Effector memory CD4-positive, alpha-beta T cell (primary cell): ENCODE data around the gene EMP3.
"Not testable (repeated sequence)": the region's sequence is repeated elsewhere in the genome, so short reads cannot be mapped to it uniquely, and the experiment has no call there.

ENCODE experiments used
- DNase-seq, 3 donors: peaks; one replicate each; pipeline ENCODE4 v3.0.0-alpha.2; 2020
- H3K27ac ChIP-seq: 2 replicates; pipeline ENCODE4 v1.7.0; 2013; ENCODE audit warnings: mild to moderate bottlenecking, low read length, moderate library complexity; ENCODE audit not compliant: insufficient read depth, poor library complexity, severe bottlenecking
- H3K27me3 ChIP-seq: replicated peaks from 2 replicates; pipeline ENCODE4 v1.7.0; 2013; ENCODE audit warnings: mild to moderate bottlenecking, low read length; ENCODE audit not compliant: insufficient read depth, control insufficient read depth, poor library complexity, severe bottlenecking
- H3K36me3 ChIP-seq: 2 replicates; pipeline ENCODE4 v1.7.0; 2013; ENCODE audit warnings: mild to moderate bottlenecking, low read length, moderate library complexity; ENCODE audit not compliant: control insufficient read depth, insufficient read depth
- H3K4me1 ChIP-seq: 2 replicates; pipeline ENCODE4 v1.7.0; 2013; ENCODE audit warnings: low read length, mild to moderate bottlenecking; ENCODE audit not compliant: control insufficient read depth, insufficient read depth, poor library complexity, severe bottlenecking
- H3K4me3 ChIP-seq: 2 replicates; pipeline ENCODE4 v1.7.0; 2013; ENCODE audit warnings: low read length, low read depth, mild to moderate bottlenecking; ENCODE audit not compliant: insufficient read depth, poor library complexity, severe bottlenecking
- H3K9me3 ChIP-seq: 2 replicates; pipeline ENCODE4 v1.7.0; 2013; ENCODE audit warnings: mild to moderate bottlenecking, low read length, moderate library complexity; ENCODE audit not compliant: control insufficient read depth
- total RNA-seq, 3 donors: gene quantifications; one replicate each; lab custom pipeline; 2026; lab: John Stamatoyannopoulos, UW

The EMP3 gene
- 106 to 134 (median 108) reads per million in 3 donors for total RNA-seq

GRCh38 chr19:48325265-48325910, at the start of gene EMP3:
TSS of gene EMP3 (plus strand) at chr19:48325552. CDS start at chr19:48326845, 1,293 bp downstream.
- DNase-seq = peak; percentile 77 to 82 (median 78)
- Histone ChIP-seq H3K9me3 (no peaks in the 10 kb centered on the region), H3K4me3 (peak within 1 kb of the TSS; percentile 83), H3K27ac (peak within 1 kb of the TSS; percentile 100), H3K4me1 (peaks cover 75% of the 10 kb centered on the region), H3K36me3 (peaks cover 17% of the 10 kb centered on the region), H3K27me3 (no peaks in the 10 kb centered on the region)

- Histone ChIP-seq H3K4me3 (no peak overlapping the region), H3K36me3 (no peaks in the 10 kb centered on the region), H3K4me1 (no peaks in the 10 kb centered on the region), H3K9me3 (no peaks in the 10 kb centered on the region), H3K27me3 (no peaks in the 10 kb centered on the region), H3K27ac (no peak overlapping the region)
- DNase-seq = no peak
Measured at GRCh38 chr19:48279747-48280146, 45.6 kb upstream of the EMP3 start.

GRCh38 chr19:48283908-48284307, 41.4 kb upstream of the EMP3 start:
- no peaks in the 10 kb centered on the region for H3K36me3 ChIP-seq
- H3K4me1 ChIP-seq = no peaks in the 10 kb centered on the region
- no peak overlapping the region for H3K27ac ChIP-seq
- no peaks in the 10 kb centered on the region for H3K9me3 ChIP-seq
- no peak for DNase-seq
- H3K4me3 ChIP-seq = no peak overlapping the region
- H3K27me3 ChIP-seq = no peaks in the 10 kb centered on the region

- Histone ChIP-seq H3K4me3 (no peak overlapping the region), H3K4me1 (no peaks in the 10 kb centered on the region), H3K27me3 (no peaks in the 10 kb centered on the region), H3K9me3 (no peaks in the 10 kb centered on the region), H3K27ac (no peak overlapping the region), H3K36me3 (no peaks in the 10 kb centered on the region)
- no peak for DNase-seq
Measured at GRCh38 chr19:48284896-48285295, 40.5 kb upstream of the EMP3 start.

GRCh38 chr19:48287748-48288147, 37.6 kb upstream of the EMP3 start:
- Histone ChIP-seq H3K9me3 (no peaks in the 10 kb centered on the region), H3K4me1 (peaks cover 5% of the 10 kb centered on the region), H3K27me3 (no peaks in the 10 kb centered on the region), H3K36me3 (no peaks in the 10 kb centered on the region), H3K4me3 (no peak overlapping the region), H3K27ac (no peak overlapping the region)
- no peak for DNase-seq

GRCh38 chr19:48290401-48290770, 35.0 kb upstream of the EMP3 start:
- Histone ChIP-seq H3K4me1 (peaks cover 5% of the 10 kb centered on the region), H3K27ac (no peak overlapping the region), H3K27me3 (no peaks in the 10 kb centered on the region), H3K4me3 (no peak overlapping the region), H3K9me3 (no peaks in the 10 kb centered on the region), H3K36me3 (no peaks in the 10 kb centered on the region)
- no peak for DNase-seq

- H3K27me3 ChIP-seq = no peaks in the 10 kb centered on the region
- H3K9me3 ChIP-seq = no peaks in the 10 kb centered on the region
- no peaks in the 10 kb centered on the region for H3K36me3 ChIP-seq
- no peak overlapping the region for H3K27ac ChIP-seq
- H3K4me3 ChIP-seq = peak overlapping the region; percentile 49
- peak; percentile 21 to 52 (median 37) for DNase-seq
- H3K4me1 ChIP-seq = peaks cover 5% of the 10 kb centered on the region
Measured at GRCh38 chr19:48290771-48291488, 34.4 kb upstream of the EMP3 start.

GRCh38 chr19:48291489-48291815, 33.9 kb upstream of the EMP3 start:
- not testable (repeated sequence) for H3K27me3 ChIP-seq, H3K27ac ChIP-seq, DNase-seq, H3K4me1 ChIP-seq, H3K36me3 ChIP-seq, H3K9me3 ChIP-seq
- peak overlapping the region; percentile 49 for H3K4me3 ChIP-seq

GRCh38 chr19:48292798-48293197, 32.6 kb upstream of the EMP3 start:
- H3K9me3 ChIP-seq = no peaks in the 10 kb centered on the region
- no peak overlapping the region for H3K27ac ChIP-seq
- H3K4me1 ChIP-seq = peaks cover 5% of the 10 kb centered on the region
- no peak overlapping the region for H3K4me3 ChIP-seq
- DNase-seq = no peak
- no peaks in the 10 kb centered on the region for H3K27me3 ChIP-seq
- no peaks in the 10 kb centered on the region for H3K36me3 ChIP-seq

GRCh38 chr19:48295458-48295857, 29.9 kb upstream of the EMP3 start:
- Histone ChIP-seq H3K4me3 (no peak overlapping the region), H3K27ac (no peak overlapping the region), H3K4me1 (peaks cover 5% of the 10 kb centered on the region), H3K36me3 (no peaks in the 10 kb centered on the region), H3K27me3 (no peaks in the 10 kb centered on the region), H3K9me3 (no peaks in the 10 kb centered on the region)
- no peak for DNase-seq
